ENCODE results near the gene KLHL3.

DNA sequence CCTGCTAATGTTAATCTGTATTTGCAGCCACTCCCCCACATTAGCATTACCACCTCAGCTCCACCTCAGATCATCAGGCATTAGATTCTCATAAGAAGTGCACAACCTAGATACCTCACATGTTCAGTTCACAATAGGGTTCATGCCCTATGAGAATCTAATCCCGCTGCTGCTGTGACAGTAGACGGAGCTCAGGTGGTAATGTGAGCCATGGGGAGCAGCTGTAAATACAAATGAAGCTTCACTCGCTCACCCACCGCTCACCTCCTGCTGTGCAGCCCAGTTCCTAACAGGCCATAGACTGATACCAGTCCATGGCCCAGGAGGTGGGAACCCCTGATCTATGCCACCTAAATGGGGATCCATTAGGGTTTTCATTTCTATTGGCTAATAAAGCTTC is 24.4 kb upstream of the KLHL3 start:
- TF ChIP-seq, protein P1, sequence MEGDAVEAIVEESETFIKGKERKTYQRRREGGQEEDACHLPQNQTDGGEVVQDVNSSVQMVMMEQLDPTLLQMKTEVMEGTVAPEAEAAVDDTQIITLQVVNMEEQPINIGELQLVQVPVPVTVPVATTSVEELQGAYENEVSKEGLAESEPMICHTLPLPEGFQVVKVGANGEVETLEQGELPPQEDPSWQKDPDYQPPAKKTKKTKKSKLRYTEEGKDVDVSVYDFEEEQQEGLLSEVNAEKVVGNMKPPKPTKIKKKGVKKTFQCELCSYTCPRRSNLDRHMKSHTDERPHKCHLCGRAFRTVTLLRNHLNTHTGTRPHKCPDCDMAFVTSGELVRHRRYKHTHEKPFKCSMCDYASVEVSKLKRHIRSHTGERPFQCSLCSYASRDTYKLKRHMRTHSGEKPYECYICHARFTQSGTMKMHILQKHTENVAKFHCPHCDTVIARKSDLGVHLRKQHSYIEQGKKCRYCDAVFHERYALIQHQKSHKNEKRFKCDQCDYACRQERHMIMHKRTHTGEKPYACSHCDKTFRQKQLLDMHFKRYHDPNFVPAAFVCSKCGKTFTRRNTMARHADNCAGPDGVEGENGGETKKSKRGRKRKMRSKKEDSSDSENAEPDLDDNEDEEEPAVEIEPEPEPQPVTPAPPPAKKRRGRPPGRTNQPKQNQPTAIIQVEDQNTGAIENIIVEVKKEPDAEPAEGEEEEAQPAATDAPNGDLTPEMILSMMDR (IDR thresholded peaks at IDR 0.05; ENCODE audit: low read depth, low read length, poor library complexity, severe bottlenecking): no peak
- no peak for TF ChIP-seq EZH2phosphoT487 (IDR thresholded peaks at IDR 0.05; ENCODE audit: borderline replicate concordance, low read length)
